OCI-LY3 (cell line): Measurements from ENCODE around the gene MED6.

Experiments used
- H2AFZ ChIP-seq: fragments of 200-600, 300-600 bp; shearing (Covaris generic); 2 replicates; pipeline ENCODE4 v1.6.0; 2014; ENCODE audit warnings: antibody characterized with exemption, low read depth, low read length
- H3K27ac ChIP-seq: fragments of 200-600, 300-600 bp; sonication (generic); 2 replicates; pipeline ENCODE4 v1.5.1; 2014; ENCODE audit warnings: mild to moderate bottlenecking, low read length, moderate library complexity, mixed read lengths
- H3K27me3 ChIP-seq: fragments of 200-600, 300-600 bp; sonication (generic); 2 replicates; pipeline ENCODE4 v1.6.1; 2014; ENCODE audit warnings: low read depth, low read length, mixed read lengths
- H3K36me3 ChIP-seq: fragments of 200-600, 300-600 bp; sonication (generic); replicated peaks from 2 replicates; pipeline ENCODE3; 2014; ENCODE audit warnings: low read depth, low read length, mixed read lengths
- H3K4me1 ChIP-seq: fragments of 300-600, 200-600 bp; sonication (generic); 2 replicates; pipeline ENCODE4 v1.6.1; 2014; ENCODE audit warnings: low read length, mixed read lengths
- H3K4me2 ChIP-seq: fragments of 200-600, 300-600 bp; sonication (generic); 2 replicates; pipeline ENCODE4 v1.6.1; 2014; ENCODE audit warnings: low read length, mixed read lengths
- H3K4me3 ChIP-seq: fragments of 300-600, 200-600 bp; sonication (generic); 2 replicates; pipeline ENCODE4 v1.5.1; 2014; ENCODE audit warnings: antibody characterized with exemption, mild to moderate bottlenecking, low read length, moderate library complexity
- H3K79me2 ChIP-seq: fragments of 300-600, 200-600 bp; shearing (Covaris generic); 2 replicates; pipeline ENCODE4 v1.6.1; 2014; ENCODE audit warnings: mild to moderate bottlenecking, low read length, mixed read lengths
- H3K9ac ChIP-seq: fragments of 300-600, 200-600 bp; shearing (Covaris generic); 2 replicates; pipeline ENCODE4 v1.6.0; 2014; ENCODE audit warnings: mild to moderate bottlenecking, low read length, moderate library complexity
- H3K9me3 ChIP-seq: fragments of 200-600, 300-600 bp; shearing (Covaris generic); 2 replicates; pipeline ENCODE4 v1.6.1; 2014; ENCODE audit warnings: low read length, mixed read lengths; ENCODE audit not compliant: insufficient read depth
- H4K20me1 ChIP-seq: fragments of 200-600, 300-600 bp; sonication (generic); 2 replicates; pipeline ENCODE4 v1.6.1; 2016; ENCODE audit warnings: low read length, mixed read lengths; ENCODE audit not compliant: insufficient read depth
- CTCF ChIP-seq: fragments of 200-600, 300-600 bp; sonication (generic); IDR thresholded peaks from 2 replicates; pipeline ENCODE4 v1.5.1; 2014; ENCODE audit warnings: antibody characterized with exemption, low read length, low read depth
- EZH2phosphoT487 ChIP-seq: fragments of 200-600 bp; shearing (Covaris generic); IDR thresholded peaks from 2 replicates; pipeline ENCODE4 v1.6.1; 2018; ENCODE audit warnings: antibody characterized with exemption, mixed run types, low read depth

Gene MED6

GRCh38 chr14:70616646-70617045, 16.2 kb upstream of the MED6 start:
- Histone ChIP-seq H3K4me1 (no peaks in the 10 kb centered on the region), H3K79me2 (no peaks in the 10 kb centered on the region), H3K27ac (no peak overlapping the region), H4K20me1 (no peaks in the 10 kb centered on the region), H3K27me3 (0 out of 2 replicates have a peak, but pooled peaks cover 3% of the 10 kb centered on the region), H3K36me3 (no peaks in the 10 kb centered on the region), H3K4me3 (no peak overlapping the region), H3K9me3 (no peaks in the 10 kb centered on the region), H2AFZ (no peak overlapping the region), H3K4me2 (no peak overlapping the region), H3K9ac (no peak overlapping the region)
- TF ChIP-seq CTCF, result no peak
- no peak for TF ChIP-seq EZH2phosphoT487

GRCh38 chr14:70611216-70611615, 10.8 kb upstream of the MED6 start:
- Histone ChIP-seq H3K4me2 (no peak overlapping the region), H2AFZ (no peak overlapping the region), H3K4me3 (no peak overlapping the region), H3K27ac (no peak overlapping the region), H3K9me3 (no peaks in the 10 kb centered on the region), H3K79me2 (no peaks in the 10 kb centered on the region), H3K36me3 (no peaks in the 10 kb centered on the region), H4K20me1 (no peaks in the 10 kb centered on the region), H3K4me1 (no peaks in the 10 kb centered on the region), H3K27me3 (peaks cover 22% of the 10 kb centered on the region; the same call in 1 of the 2 replicates), H3K9ac (no peak overlapping the region)
- TF ChIP-seq CTCF, result no peak
- TF ChIP-seq EZH2phosphoT487, result no peak

- H3K4me3 ChIP-seq, result no peak overlapping the region
- H3K9ac ChIP-seq, result no peak overlapping the region
- H4K20me1 ChIP-seq, result 0 out of 2 replicates have a peak, but pooled peaks cover 10% of the 10 kb centered on the region
- H3K27me3 ChIP-seq, result peaks cover 6% of the 10 kb centered on the region
- H3K79me2 ChIP-seq, result peaks cover 32% of the 10 kb centered on the region
- no peak overlapping the region; the same call in 1 of the 2 replicates for H2AFZ ChIP-seq
- TF ChIP-seq EZH2phosphoT487 (no peak), CTCF (no peak)
- no peaks in the 10 kb centered on the region for H3K36me3 ChIP-seq
- H3K4me2 ChIP-seq, result peak overlapping the region; percentile 95
- peaks cover 29% of the 10 kb centered on the region for H3K4me1 ChIP-seq
- no peaks in the 10 kb centered on the region for H3K9me3 ChIP-seq
- no peak overlapping the region for H3K27ac ChIP-seq
Observed at GRCh38 chr14:70602254-70602653, 1.8 kb upstream of the MED6 start.

- Histone ChIP-seq H3K4me1 (peaks cover 29% of the 10 kb centered on the region), H3K4me2 (peak overlapping the region; percentile 95), H3K9ac (peak overlapping the region; percentile 90), H3K27me3 (peaks cover 6% of the 10 kb centered on the region), H2AFZ (peak overlapping the region; percentile 86), H3K36me3 (peaks cover 3% of the 10 kb centered on the region), H3K4me3 (peak overlapping the region; percentile 93), H3K79me2 (peaks cover 43% of the 10 kb centered on the region), H4K20me1 (0 out of 2 replicates have a peak, but pooled peaks cover 10% of the 10 kb centered on the region), H3K9me3 (no peaks in the 10 kb centered on the region), H3K27ac (peak overlapping the region; percentile 50)
- TF ChIP-seq CTCF, result no peak
Observed at GRCh38 chr14:70601162-70601561, 707 bp upstream of the MED6 start.
